Left lung (tissue), 10 donors: ENCODE measurements around the gene RPL28. TPM values are rescaled to one million over a fixed set of nuclear protein-coding genes. Genes with fewer than 3 reads are reported as not detected.
A peak's percentile ranks its signal among the peaks of the same experiment; 100 is the strongest.

Experiments
- ATAC-seq: fragments of 200-7000 bp; cut with Tn5 transposase; one replicate; pipeline ENCODE4 v1.9.1; 2020; ENCODE audit warnings: moderate library complexity
- DNase-seq, 4 donors: peaks; one replicate each; pipeline ENCODE4 v3.0.0-alpha.2; 2013 to 2020
- H3K27ac ChIP-seq, 2 donors: fragments of 200-600 bp; sonication (generic) in 1 of 2; one replicate each; pipeline versions ENCODE4 v1.5.0 to v1.8.0; 2020 to 2021
- H3K27me3 ChIP-seq, 2 donors: fragments of 200-600 bp; sonication (generic) in 1 of 2; one replicate each; pipeline versions ENCODE4 v1.5.0 to v1.8.0; 2020 to 2021
- H3K36me3 ChIP-seq, 2 donors: fragments of 200-600 bp; sonication (generic) in 1 of 2; one replicate each; pipeline versions ENCODE4 v1.5.0 to v1.8.0; 2020 to 2021
- H3K4me1 ChIP-seq, 2 donors: fragments of 200-600 bp; one replicate each; pipeline ENCODE4 v1.8.0; 2021
- H3K4me3 ChIP-seq, 2 donors: fragments of 200-600 bp; sonication (generic) in 1 of 2; one replicate each; pipeline versions ENCODE4 v1.5.0 to v1.8.0; 2020 to 2021; ENCODE audit warnings: mild to moderate bottlenecking in 1 of 2
- H3K9me3 ChIP-seq, 2 donors: fragments of 200-600 bp; sonication (generic) in 1 of 2; one replicate each; pipeline versions ENCODE4 v1.5.0 to v1.8.0; 2020 to 2021
- intact Hi-C, 2 donors: fragments of 100-400 bp; cut with DNase I; formaldehyde crosslinking; loops; one replicate each; pipeline versions ENCODE4 v1.11.2 to v1.14.2; 2022
- polyA plus RNA-seq, 6 donors: library from polyadenylated mRNA; unstranded; fragments of 120-200 nt; gene quantifications; one replicate each; pipeline ENCODE4 v1.2.1, GENCODE V29; 2013; ENCODE audit not compliant: insufficient read length in 6 of 6
- total RNA-seq, 2 donors: library from RNA; stranded (reverse); fragmentation: NEBNext Ultra II Directional; extraction: Animal tissue kit (Norgen Biotek cat#: 25700); gene quantifications; one replicate each; pipeline ENCODE4 v1.2.1, GENCODE V29; 2021
- TF ChIP-seq, protein P1 (sequence below), 2 donors: fragments of 200-600 bp; sonication (generic) in 1 of 2; IDR thresholded peaks; one replicate each; pipeline versions ENCODE4 v1.5.0 to v1.8.0; 2021; ENCODE audit warnings: antibody characterized with exemption in 2 of 2
- donor health status: DM: no; HTN: yes; CAD: no.
- donor health status: DM: no; HTN: no; CAD: no.

RPL28 gene
- total and polyA plus RNA-seq, 8 donors = 1,216 to 1,774 (median 1,434) TPM

DNA sequence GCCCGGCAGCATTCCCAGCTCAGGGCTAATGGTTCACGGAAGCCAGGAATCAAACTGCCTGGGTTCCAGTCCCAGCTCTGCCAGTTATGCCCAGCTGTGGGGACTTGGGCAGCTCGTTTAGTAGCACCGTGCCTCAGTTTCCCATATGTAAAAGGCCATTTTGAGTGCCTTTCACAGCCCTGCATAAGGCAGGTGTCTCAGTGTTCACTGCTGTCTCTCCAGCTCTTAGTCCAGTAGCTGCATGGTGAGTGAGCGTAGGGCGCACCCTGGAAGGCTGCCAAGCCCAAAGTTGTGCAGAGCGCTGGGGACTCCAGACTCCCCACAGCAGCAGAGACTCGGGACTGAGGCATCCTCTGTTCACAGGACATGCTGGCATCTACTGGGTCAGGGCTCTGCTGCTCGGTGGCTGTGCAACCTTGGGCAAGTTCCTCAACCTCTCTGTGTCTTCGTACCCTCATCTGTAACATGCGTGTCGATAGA lies 5.5 kb downstream of the RPL28 start:
- TF ChIP-seq, protein P1, sequence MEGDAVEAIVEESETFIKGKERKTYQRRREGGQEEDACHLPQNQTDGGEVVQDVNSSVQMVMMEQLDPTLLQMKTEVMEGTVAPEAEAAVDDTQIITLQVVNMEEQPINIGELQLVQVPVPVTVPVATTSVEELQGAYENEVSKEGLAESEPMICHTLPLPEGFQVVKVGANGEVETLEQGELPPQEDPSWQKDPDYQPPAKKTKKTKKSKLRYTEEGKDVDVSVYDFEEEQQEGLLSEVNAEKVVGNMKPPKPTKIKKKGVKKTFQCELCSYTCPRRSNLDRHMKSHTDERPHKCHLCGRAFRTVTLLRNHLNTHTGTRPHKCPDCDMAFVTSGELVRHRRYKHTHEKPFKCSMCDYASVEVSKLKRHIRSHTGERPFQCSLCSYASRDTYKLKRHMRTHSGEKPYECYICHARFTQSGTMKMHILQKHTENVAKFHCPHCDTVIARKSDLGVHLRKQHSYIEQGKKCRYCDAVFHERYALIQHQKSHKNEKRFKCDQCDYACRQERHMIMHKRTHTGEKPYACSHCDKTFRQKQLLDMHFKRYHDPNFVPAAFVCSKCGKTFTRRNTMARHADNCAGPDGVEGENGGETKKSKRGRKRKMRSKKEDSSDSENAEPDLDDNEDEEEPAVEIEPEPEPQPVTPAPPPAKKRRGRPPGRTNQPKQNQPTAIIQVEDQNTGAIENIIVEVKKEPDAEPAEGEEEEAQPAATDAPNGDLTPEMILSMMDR (IDR thresholded peaks at IDR 0.05) = no peak
- intact Hi-C loops = no loop called here
- DNase-seq (no peak), ATAC-seq (no peak)
- Histone ChIP-seq H3K9me3 (no peaks in the 10 kb centered on the region), H3K4me3 (no peak overlapping the region), H3K36me3 (peaks cover 0 to 56% of the 10 kb centered on the region in 2 donors), H3K4me1 (peaks cover 20 to 42% of the 10 kb centered on the region in 2 donors), H3K27ac (no peak overlapping the region), H3K27me3 (no peaks in the 10 kb centered on the region)

DNA sequence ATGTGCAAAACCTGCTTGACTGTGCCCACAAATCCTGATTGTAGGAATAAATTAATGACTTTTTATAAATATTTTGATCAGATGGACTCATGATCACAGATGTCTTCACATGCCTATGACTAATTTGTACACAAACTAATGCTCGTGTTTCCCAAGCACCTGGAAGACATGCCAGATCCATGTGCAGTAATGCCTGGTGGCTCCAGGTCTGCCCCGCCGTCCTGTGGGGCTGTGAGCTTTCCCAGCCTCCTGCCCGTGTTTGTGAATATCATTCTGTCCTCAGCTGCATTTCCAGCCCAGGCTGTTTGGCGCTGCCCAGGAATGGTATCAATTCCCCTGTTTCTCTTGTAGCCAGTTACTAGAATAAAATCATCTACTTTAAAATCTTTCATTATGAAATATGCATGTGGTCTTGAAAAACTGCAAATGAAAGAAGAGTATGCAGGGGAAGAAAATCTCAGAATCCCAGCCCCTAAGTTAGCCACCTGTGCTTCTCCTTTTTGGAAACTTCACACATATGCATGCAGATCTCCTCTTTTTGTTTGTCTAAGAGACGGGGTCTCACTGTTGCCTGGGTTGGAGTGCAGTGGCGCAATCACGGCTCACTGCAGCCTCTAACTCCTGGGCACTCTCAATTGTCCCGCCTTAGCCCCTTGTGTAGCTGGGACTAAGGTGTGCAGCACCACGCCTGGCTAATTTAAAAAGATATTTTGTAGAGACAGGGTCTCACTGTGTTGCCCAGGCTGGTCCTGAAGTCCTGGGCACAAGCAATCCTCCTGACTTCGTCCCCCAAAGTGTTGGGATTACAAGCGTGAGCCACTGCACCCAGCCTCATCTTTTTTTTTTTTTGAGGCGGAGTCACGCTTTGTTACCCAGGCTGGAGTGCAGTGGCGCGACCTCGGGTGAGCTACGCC lies 6.2 kb downstream of the RPL28 start:
- Histone ChIP-seq H3K27me3 (no peaks in the 10 kb centered on the region), H3K4me3 (no peak overlapping the region), H3K9me3 (no peaks in the 10 kb centered on the region), H3K4me1 (peaks cover 17 to 36% of the 10 kb centered on the region in 2 donors), H3K36me3 (peaks cover 0 to 50% of the 10 kb centered on the region in 2 donors), H3K27ac (no peak overlapping the region)
- DNase-seq = no peak
- intact Hi-C loops = no loop called here
- TF ChIP-seq, protein P1 (IDR thresholded peaks at IDR 0.05) = no peak
- no peak for ATAC-seq

DNA sequence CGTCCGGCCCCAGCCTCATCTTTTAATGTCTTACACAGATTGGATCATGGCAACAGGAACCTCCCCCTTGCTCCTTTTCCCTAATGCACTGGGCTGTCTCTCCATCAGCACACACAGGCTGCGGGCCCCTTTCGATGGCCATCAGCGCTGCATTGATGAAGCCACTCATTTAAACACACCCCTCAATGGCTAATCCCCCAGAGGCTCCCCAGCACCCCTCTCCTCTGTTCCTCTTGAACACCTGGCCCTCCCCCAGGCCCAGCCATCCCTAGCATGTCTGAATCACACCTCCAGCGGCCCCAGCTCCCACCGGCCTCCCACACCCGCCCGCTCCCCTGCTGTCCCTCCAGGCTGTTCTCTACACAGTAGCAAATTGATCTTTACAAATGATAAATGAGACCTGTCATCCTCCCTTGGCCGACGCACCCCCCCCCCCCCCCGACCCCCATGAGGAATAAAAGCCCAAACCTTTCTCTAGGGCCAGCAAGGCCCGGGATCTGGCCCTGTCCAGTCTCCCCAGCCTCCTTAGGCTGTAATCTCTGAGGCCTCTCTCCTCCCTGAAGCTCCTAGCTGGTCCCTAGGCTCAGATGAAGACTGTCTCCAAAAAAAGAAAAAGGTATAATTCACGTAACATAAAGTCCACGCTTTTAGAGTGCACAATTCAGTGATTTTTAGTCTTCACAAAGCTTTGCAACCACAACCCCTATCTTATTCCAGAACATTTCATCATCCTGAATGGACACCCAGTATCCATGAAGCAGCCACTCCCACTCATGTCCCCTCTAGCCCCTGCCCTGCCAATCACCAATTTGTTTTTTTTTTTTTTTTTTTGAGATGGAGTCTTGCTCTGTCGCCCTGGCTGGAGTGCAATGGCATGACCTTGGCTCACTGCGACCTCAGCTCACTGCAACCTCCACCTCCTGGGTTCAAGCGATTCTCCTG lies 7.4 kb downstream of the RPL28 start:
- ATAC-seq (no peak), DNase-seq (no peak)
- H3K27me3 ChIP-seq = no peaks in the 10 kb centered on the region
- no peak overlapping the region for H3K27ac ChIP-seq
- H3K4me1 ChIP-seq = peaks cover 6 to 25% of the 10 kb centered on the region in 2 donors
- no peak overlapping the region for H3K4me3 ChIP-seq
- TF ChIP-seq, protein P1 (IDR thresholded peaks at IDR 0.05) = no peak
- intact Hi-C loops = no loop called here
- H3K9me3 ChIP-seq = no peaks in the 10 kb centered on the region
- peaks cover 0 to 38% of the 10 kb centered on the region in 2 donors for H3K36me3 ChIP-seq

DNA sequence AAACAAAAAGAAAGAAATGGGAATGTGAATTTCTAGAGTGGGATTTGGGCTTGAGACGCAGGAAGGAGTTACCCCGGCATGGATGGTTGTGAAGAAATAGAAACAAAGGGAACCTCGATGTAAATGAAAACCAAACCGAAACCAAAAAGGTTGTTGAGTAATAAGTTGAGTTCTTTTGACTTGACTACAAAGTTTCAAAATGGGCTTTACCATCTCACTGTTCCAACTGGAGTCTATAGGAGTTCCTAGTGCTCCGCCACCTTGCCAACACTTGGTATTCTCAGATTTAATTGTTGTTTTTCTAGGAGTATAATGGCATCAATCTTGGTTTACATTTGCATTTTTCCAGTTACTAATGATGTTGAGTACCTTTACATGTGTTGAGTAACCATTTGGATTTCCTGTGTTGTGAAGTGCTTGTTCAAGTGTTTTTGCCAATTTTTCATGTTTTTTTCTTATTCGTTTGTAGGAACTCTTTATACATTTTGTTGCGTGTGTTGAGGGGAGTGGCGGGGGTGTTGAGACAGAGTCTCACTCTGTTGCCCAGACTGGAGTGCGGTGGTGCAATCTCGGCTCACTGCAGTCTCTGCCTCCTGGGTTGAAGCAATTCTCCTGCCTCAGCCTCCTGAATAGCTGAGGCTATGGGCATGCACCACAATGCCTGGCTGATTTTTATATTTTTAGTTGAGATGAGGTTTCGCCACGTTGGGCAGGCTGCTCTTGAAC lies 12.6 kb downstream of the RPL28 start:
- no peaks in the 10 kb centered on the region for H3K9me3 ChIP-seq
- intact Hi-C loops = no loop called here
- DNase-seq (no peak), ATAC-seq (no peak)
- peaks cover 0 to 32% of the 10 kb centered on the region in 2 donors for H3K36me3 ChIP-seq
- H3K4me3 ChIP-seq = peak overlapping the region in 1 of 2 donors; percentile 6
- H3K4me1 ChIP-seq = peaks cover 0 to 16% of the 10 kb centered on the region in 2 donors
- peak overlapping the region in 1 of 2 donors; percentile 66 for H3K27ac ChIP-seq
- TF ChIP-seq, protein P1 (IDR thresholded peaks at IDR 0.05) = no peak
- H3K27me3 ChIP-seq = no peaks in the 10 kb centered on the region
